ENCODE data around the gene TTLL3. TPM values are rescaled to one million over a fixed set of nuclear protein-coding genes. Genes with fewer than 3 reads are reported as not detected.

Gene TTLL3
- total RNA-seq, 1 experiment from 2014 or later: 14.6 TPM

- ChIA-PET CTCF (interaction anchor here (0.6 to 0.8 kb wide), 2 partner anchors 22 to 282 kb away, joined by 3 read pairs; no protein-coding TSS in a partner anchor), POLR2A (interaction anchor here (1.4 kb wide), 1 partner anchor 36 kb away, joined by 6 read pairs; the partner anchor contains the start of gene OGG1)
- Mint-ChIP-seq H3K27me3 (ENCODE audit: insufficient read depth, unreplicated experiment) (no peaks in the 10 kb centered on the region), H3K36me3 (ENCODE audit: insufficient read depth, unreplicated experiment) (peaks cover 57% of the 10 kb centered on the region), H3K4me3 (ENCODE audit: unreplicated experiment) (no peak overlapping the region), H3K9me3 (ENCODE audit: unreplicated experiment) (no peaks in the 10 kb centered on the region), H3K4me1 (ENCODE audit: insufficient read depth, unreplicated experiment) (peaks cover 8% of the 10 kb centered on the region), H3K27ac (ENCODE audit: low read depth, unreplicated experiment) (no peak overlapping the region)
- TF ChIP-seq CTCF (IDR thresholded peaks at IDR 0.05; ENCODE audit: unreplicated experiment): no peak
- intact Hi-C loops (cut with micrococcal nuclease): no loop called here
- DNase-seq (ENCODE audit: unreplicated experiment): no peak
- no TSS peak for BruUV-seq (replicated peaks)
These were observed 24.5 kb upstream of the TTLL3 start for GRCh38 chr3:9785602-9786001.

- no peak overlapping the region for H3K27ac Mint-ChIP-seq (ENCODE audit: low read depth, unreplicated experiment)
- no TSS peak for BruUV-seq (replicated peaks)
- ChIA-PET POLR2A (interaction anchor here (0.5 kb wide), 1 partner anchor 53 kb away, joined by 3 read pairs; no protein-coding TSS in a partner anchor), CTCF (interaction anchor here (0.7 kb wide), 1 partner anchor 9 kb away, joined by 4 read pairs; no protein-coding TSS in a partner anchor)
- DNase-seq (ENCODE audit: unreplicated experiment): no peak
- TF ChIP-seq CTCF (IDR thresholded peaks at IDR 0.05; ENCODE audit: unreplicated experiment): no peak
- intact Hi-C loops (cut with micrococcal nuclease): no loop called here
- no peak overlapping the region for H3K4me3 Mint-ChIP-seq (ENCODE audit: unreplicated experiment)
- H3K9me3 Mint-ChIP-seq (ENCODE audit: unreplicated experiment): no peaks in the 10 kb centered on the region
- H3K36me3 Mint-ChIP-seq (ENCODE audit: insufficient read depth, unreplicated experiment): peaks cover 61% of the 10 kb centered on the region
- peaks cover 8% of the 10 kb centered on the region for H3K4me1 Mint-ChIP-seq (ENCODE audit: insufficient read depth, unreplicated experiment)
- no peaks in the 10 kb centered on the region for H3K27me3 Mint-ChIP-seq (ENCODE audit: insufficient read depth, unreplicated experiment)
These were observed 23.8 kb upstream of the TTLL3 start for GRCh38 chr3:9786209-9786739.

- H3K4me1 Mint-ChIP-seq (ENCODE audit: insufficient read depth, unreplicated experiment): peaks cover 13% of the 10 kb centered on the region
- H3K36me3 Mint-ChIP-seq (ENCODE audit: insufficient read depth, unreplicated experiment): peaks cover 60% of the 10 kb centered on the region
- H3K27ac Mint-ChIP-seq (ENCODE audit: low read depth, unreplicated experiment): no peak overlapping the region
- no peaks in the 10 kb centered on the region for H3K27me3 Mint-ChIP-seq (ENCODE audit: insufficient read depth, unreplicated experiment)
- ChIA-PET POLR2A (no interaction called here), CTCF (interaction anchor here (0.7 kb wide), 1 partner anchor 8 kb away, joined by 4 read pairs; no protein-coding TSS in a partner anchor)
- TF ChIP-seq CTCF (IDR thresholded peaks at IDR 0.05; ENCODE audit: unreplicated experiment): peak; percentile 53
- no peak for DNase-seq (ENCODE audit: unreplicated experiment)
- H3K9me3 Mint-ChIP-seq (ENCODE audit: unreplicated experiment): no peaks in the 10 kb centered on the region
- BruUV-seq (replicated peaks): no TSS peak
- H3K4me3 Mint-ChIP-seq (ENCODE audit: unreplicated experiment): no peak overlapping the region
- intact Hi-C loops (cut with micrococcal nuclease): no loop called here
These were observed 23.0 kb upstream of the TTLL3 start for GRCh38 chr3:9786825-9787669.

GRCh38 chr3:9787714-9788113 lies 22.3 kb upstream of the TTLL3 start:
- ChIA-PET CTCF (no interaction called here), POLR2A (no interaction called here)
- H3K27me3 Mint-ChIP-seq (ENCODE audit: insufficient read depth, unreplicated experiment): no peaks in the 10 kb centered on the region

More at GRCh38 chr3:9787714-9788113, 22.3 kb upstream of the TTLL3 start:
- Mint-ChIP-seq H3K36me3 (ENCODE audit: insufficient read depth, unreplicated experiment) (peaks cover 61% of the 10 kb centered on the region), H3K9me3 (ENCODE audit: unreplicated experiment) (no peaks in the 10 kb centered on the region), H3K4me3 (ENCODE audit: unreplicated experiment) (no peak overlapping the region), H3K27ac (ENCODE audit: low read depth, unreplicated experiment) (no peak overlapping the region), H3K4me1 (ENCODE audit: insufficient read depth, unreplicated experiment) (peaks cover 13% of the 10 kb centered on the region)
- intact Hi-C loops (cut with micrococcal nuclease): no loop called here
- no peak for TF ChIP-seq CTCF (IDR thresholded peaks at IDR 0.05; ENCODE audit: unreplicated experiment)
- no peak for DNase-seq (ENCODE audit: unreplicated experiment)
- BruUV-seq (replicated peaks): no TSS peak
